Esophagus squamous epithelium (tissue), 5 donors: Measurements from ENCODE around the gene PLEKHG2. TPM values are rescaled to one million over a fixed set of nuclear protein-coding genes. Genes with fewer than 3 reads are reported as not detected.
"Not testable (repeated sequence)": the region's sequence is repeated elsewhere in the genome, so short reads cannot be mapped to it uniquely, and the experiment has no call there.

ENCODE experiments used
- DNase-seq: peaks from one replicate; lab custom pipeline; 2025; lab: John Stamatoyannopoulos, UW
- H3K27ac ChIP-seq, 4 donors: fragments of 200-600 bp; sonication (generic); one replicate each; pipeline ENCODE4 v1.5.1; 2016 to 2019; ENCODE audit warnings: mild to moderate bottlenecking in 1 of 4
- H3K27me3 ChIP-seq, 4 donors: fragments of 200-600 bp; sonication (generic); 1 replicate in 3 of 4; 2 replicates in 1 of 4; pipeline versions ENCODE4 v1.5.1 to v1.6.0; 2017 to 2021; ENCODE audit warnings: antibody characterized with exemption in 1 of 4
- H3K36me3 ChIP-seq, 3 donors: fragments of 200-600 bp; sonication (generic); one replicate each; pipeline ENCODE4 v1.5.1; 2016 to 2019
- H3K4me1 ChIP-seq, 3 donors: fragments of 200-600 bp; sonication (generic); one replicate each; pipeline ENCODE4 v1.5.1; 2017 to 2019
- H3K4me3 ChIP-seq, 4 donors: fragments of 200-600 bp; sonication (generic); 1 replicate in 3 of 4; 2 replicates in 1 of 4; pipeline ENCODE4 v1.5.1; 2016 to 2019; ENCODE audit warnings: mild to moderate bottlenecking in 2 of 4, moderate library complexity in 1 of 4
- H3K9me3 ChIP-seq, 3 donors: fragments of 200-600 bp; sonication (generic); one replicate each; pipeline ENCODE4 v1.5.1; 2016 to 2019
- POLR2A ChIP-seq, 4 donors: fragments of 450-650 bp; IDR thresholded peaks; one replicate each; pipeline ENCODE4 v1.6.1; 2017; ENCODE audit warnings: antibody characterized with exemption in 4 of 4, mild to moderate bottlenecking in 4 of 4, moderate library complexity in 3 of 4
- WGBS, 2 donors: methylation state at CpG; one replicate each; pipeline ENCODE4 v1.1.5; 2018; 5-methylcytosine and 5-hydroxymethylcytosine counted together
- intact Hi-C: fragments of 100-400 bp; cut with DNase I; formaldehyde crosslinking; loops from one replicate; pipeline ENCODE4 v1.15.0; 2022
- total RNA-seq, 4 donors: library from RNA; depleted of rRNA; stranded (reverse); fragments of >200 nt; gene quantifications; one replicate each; pipeline ENCODE4 v1.1.0, GENCODE V29; 2016
- TF ChIP-seq, protein P1 (sequence below), 6 experiments: fragments of 450-650 bp in 4 of 6; fragments of 200-600 bp in 2 of 6; sonication (generic) in 2 of 6; IDR thresholded peaks; one replicate each; pipeline ENCODE4 v1.5.1; 2016 to 2019; ENCODE audit warnings: antibody characterized with exemption in 6 of 6, mild to moderate bottlenecking in 4 of 6, moderate library complexity in 4 of 6
- donor health status: DM: yes; HTN: yes; CAD: no.

The PLEKHG2 gene
- total RNA-seq, 4 donors from 2014 or later: 4.8 to 9.3 (median 7.6) TPM

DNA sequence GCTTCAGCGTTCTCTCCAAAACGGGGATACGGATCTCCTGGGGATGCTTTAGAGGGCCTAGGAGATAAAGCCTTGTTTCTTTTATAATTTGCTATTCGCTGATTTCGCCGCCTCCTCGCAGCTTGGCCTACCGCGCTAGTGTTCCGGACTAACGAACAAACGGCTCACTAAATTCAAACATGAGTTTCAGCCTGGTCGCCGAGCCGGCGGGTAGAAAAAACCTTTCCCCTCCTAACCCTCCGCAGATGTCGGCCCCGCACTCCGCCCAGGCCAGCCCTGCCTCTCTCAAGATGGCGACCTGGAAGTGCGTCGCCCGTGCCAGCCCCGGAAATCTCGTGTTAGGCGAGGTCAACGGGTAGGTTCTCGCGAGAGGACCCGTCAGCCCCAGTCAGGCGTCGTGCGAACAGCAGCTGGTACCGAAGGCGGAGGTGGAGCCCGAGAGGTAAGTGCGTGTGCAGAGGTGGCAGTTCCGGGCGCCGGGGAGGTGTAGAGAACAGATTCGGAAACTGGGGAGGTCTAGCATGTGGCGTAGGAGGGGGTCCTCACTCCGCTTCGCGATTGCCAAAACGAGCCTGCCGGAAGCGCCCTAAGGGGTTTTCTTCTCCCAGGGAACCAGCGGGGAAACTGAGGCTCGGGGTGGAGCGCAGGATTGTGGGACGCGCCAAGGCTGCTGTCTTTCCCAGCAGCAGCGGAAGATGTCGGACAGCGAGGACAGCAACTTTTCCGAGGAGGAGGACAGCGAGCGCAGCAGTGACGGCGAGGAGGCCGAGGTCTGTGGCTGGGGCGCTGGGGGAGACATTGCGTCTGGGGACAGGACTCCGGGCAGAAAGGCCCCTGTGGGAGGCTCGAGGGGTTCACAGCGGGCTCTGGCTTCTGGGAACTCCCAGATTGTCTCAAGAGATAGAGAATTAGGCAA is 33.0 kb downstream of the PLEKHG2 start, which contains the start of gene SUPT5H:
TSS of gene SUPT5H (plus strand) at position 387 of the 916 bp plus-strand sequence. CDS start at position 696, 309 bp downstream.
- DNase-seq: peak; percentile 89
- TF ChIP-seq, protein P1, sequence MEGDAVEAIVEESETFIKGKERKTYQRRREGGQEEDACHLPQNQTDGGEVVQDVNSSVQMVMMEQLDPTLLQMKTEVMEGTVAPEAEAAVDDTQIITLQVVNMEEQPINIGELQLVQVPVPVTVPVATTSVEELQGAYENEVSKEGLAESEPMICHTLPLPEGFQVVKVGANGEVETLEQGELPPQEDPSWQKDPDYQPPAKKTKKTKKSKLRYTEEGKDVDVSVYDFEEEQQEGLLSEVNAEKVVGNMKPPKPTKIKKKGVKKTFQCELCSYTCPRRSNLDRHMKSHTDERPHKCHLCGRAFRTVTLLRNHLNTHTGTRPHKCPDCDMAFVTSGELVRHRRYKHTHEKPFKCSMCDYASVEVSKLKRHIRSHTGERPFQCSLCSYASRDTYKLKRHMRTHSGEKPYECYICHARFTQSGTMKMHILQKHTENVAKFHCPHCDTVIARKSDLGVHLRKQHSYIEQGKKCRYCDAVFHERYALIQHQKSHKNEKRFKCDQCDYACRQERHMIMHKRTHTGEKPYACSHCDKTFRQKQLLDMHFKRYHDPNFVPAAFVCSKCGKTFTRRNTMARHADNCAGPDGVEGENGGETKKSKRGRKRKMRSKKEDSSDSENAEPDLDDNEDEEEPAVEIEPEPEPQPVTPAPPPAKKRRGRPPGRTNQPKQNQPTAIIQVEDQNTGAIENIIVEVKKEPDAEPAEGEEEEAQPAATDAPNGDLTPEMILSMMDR (IDR thresholded peaks at IDR 0.05): peak in 2 of 6 experiments; percentile 21 to 23
- peak in 3 of 4 donors; percentile 92 to 97 (median 94) for TF ChIP-seq POLR2A (IDR thresholded peaks at IDR 0.05)
- intact Hi-C loops: no loop called here
- peak within 1 kb of the TSS; percentile 67 to 93 (median 77) for H3K4me3 ChIP-seq
- no peaks in the 10 kb centered on the region for H3K27me3 ChIP-seq
- WGBS, 2 donors: 0 to 1% methylated on average over 23 to 46 of the region's 68 CpGs
- H3K36me3 ChIP-seq: peaks cover 0 to 20% (median 0%) of the 10 kb centered on the region in 3 donors
- H3K9me3 ChIP-seq: no peaks in the 10 kb centered on the region
- H3K4me1 ChIP-seq: peaks cover 16 to 60% (median 32%) of the 10 kb centered on the region in 3 donors
- H3K27ac ChIP-seq: peak within 1 kb of the TSS; percentile 92 to 98 (median 95)

DNA sequence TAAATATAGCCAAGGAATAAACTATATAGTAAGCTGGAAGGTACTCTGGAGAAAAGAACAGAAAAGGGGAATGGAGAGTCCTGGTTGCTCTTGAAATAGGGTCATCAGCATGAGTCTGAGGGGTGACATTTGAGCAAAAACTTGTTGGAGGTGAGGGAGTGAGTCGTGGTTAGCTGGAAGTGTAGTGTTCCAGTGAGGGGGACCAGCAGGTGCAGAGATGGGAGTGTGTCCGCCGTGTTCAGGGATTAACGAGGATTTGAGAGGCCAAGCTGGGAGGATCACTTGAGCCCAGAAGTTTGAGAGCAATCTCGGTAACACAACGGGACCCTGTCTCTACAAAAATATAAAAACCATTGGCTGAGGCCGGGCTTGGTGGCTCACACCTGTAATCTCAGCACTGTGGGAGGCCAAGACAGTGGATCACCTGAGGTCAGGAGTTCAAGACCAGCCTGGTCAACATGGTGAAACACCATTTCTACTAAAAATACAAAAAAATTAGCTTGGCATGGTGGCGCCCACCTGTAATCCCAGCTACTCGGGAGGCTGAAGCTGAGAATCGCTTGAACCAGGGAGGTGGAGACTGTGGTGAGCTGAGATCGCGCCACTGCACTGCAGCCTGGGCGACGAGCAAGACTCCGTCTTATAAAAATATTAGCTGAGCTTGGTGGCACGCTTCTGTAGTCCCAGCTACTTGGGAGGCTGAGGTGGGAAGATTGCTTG is 34.1 kb downstream of the PLEKHG2 start:
- peak overlapping the region in 3 of 4 donors; percentile 92 to 98 (median 96) for H3K27ac ChIP-seq
- WGBS, 2 donors: 71 to 73% methylated on average over 10 to 14 of the region's 16 CpGs
- intact Hi-C loops: no loop called here
- DNase-seq: no peak
- H3K9me3 ChIP-seq: no peaks in the 10 kb centered on the region
- H3K36me3 ChIP-seq: peaks cover 0 to 26% (median 0%) of the 10 kb centered on the region in 3 donors
- peaks cover 16 to 64% (median 33%) of the 10 kb centered on the region in 3 donors for H3K4me1 ChIP-seq
- H3K27me3 ChIP-seq: no peaks in the 10 kb centered on the region
- TF ChIP-seq, protein P1 (IDR thresholded peaks at IDR 0.05): no peak
- no peak for TF ChIP-seq POLR2A (IDR thresholded peaks at IDR 0.05)
- peak overlapping the region; percentile 67 to 93 (median 77) for H3K4me3 ChIP-seq

DNA sequence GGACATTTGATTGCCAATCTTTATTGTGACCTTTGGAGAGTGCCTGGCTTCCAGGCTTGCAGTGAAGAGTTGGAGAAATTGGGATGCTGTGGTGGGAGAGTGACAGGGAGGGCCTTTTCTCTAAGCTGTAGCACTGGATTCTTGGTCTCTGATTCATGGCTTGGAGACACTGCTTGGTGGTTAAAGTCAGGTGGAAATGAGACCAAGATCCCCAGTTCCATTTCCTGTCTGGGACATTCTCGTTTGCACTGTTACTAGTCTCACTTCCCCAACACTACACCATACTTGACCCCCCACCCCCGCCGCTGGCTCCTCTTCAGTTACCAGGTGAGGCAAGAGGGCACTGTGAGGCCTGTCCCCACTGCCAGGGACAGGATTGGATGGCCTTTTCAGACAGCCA is 35.8 kb downstream of the PLEKHG2 start:
- intact Hi-C loops: no loop called here
- TF ChIP-seq, protein P1 (IDR thresholded peaks at IDR 0.05): no peak
- TF ChIP-seq POLR2A (IDR thresholded peaks at IDR 0.05): no peak
- H3K27me3 ChIP-seq: no peaks in the 10 kb centered on the region
- peaks cover 0 to 44% (median 11%) of the 10 kb centered on the region in 3 donors for H3K36me3 ChIP-seq
- no peak for DNase-seq
- no peaks in the 10 kb centered on the region for H3K9me3 ChIP-seq
- H3K27ac ChIP-seq: no peak overlapping the region
- WGBS, 2 donors: 17 to 20% methylated on average over 1 of the region's 3 CpGs
- peaks cover 16 to 71% (median 33%) of the 10 kb centered on the region in 3 donors for H3K4me1 ChIP-seq
- H3K4me3 ChIP-seq: no peak overlapping the region

DNA sequence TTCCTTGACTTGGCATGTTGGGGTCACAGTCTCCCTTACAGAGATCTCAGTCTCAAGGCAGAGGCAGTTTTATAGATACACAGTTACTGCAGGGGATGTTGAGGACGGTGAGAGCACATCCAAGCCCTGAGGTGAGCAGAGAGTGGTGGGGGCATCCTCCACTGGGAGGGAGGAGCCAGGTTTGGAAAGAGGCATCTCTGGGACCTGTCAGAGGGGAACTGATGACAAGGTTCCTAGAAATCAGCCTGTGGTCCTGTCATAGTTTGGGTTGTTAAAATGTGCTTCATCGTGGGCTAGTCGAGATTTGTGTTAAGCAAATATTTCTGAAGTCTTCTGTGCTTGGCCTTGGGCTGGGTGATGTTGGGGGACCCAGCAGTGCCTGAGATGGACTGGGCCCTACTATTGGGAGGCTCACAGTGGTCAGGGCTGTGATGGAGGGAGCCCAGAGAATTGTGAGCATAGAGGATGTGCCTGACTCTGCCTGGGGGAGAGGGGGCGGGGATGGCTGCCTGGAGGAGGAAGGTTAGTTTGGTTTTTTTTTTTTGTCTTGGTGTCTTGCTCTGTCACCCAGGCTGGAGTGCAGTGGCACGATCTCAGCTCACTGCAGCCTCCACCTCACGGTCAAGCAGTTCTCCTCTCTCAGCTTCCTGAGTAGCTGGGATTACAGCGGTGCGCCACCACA is 36.8 kb downstream of the PLEKHG2 start:
- WGBS, 2 donors: 76 to 79% methylated on average over 3 to 8 of the region's 8 CpGs
- intact Hi-C loops: no loop called here
- H3K4me3 ChIP-seq: no peak overlapping the region
- DNase-seq: no peak
- H3K27me3 ChIP-seq: no peaks in the 10 kb centered on the region
- peaks cover 0 to 54% (median 16%) of the 10 kb centered on the region in 3 donors for H3K36me3 ChIP-seq
- no peaks in the 10 kb centered on the region for H3K9me3 ChIP-seq
- peaks cover 16 to 67% (median 32%) of the 10 kb centered on the region in 3 donors for H3K4me1 ChIP-seq
- H3K27ac ChIP-seq: no peak overlapping the region
- TF ChIP-seq, protein P1 (IDR thresholded peaks at IDR 0.05): no peak
- TF ChIP-seq POLR2A (IDR thresholded peaks at IDR 0.05): no peak

DNA sequence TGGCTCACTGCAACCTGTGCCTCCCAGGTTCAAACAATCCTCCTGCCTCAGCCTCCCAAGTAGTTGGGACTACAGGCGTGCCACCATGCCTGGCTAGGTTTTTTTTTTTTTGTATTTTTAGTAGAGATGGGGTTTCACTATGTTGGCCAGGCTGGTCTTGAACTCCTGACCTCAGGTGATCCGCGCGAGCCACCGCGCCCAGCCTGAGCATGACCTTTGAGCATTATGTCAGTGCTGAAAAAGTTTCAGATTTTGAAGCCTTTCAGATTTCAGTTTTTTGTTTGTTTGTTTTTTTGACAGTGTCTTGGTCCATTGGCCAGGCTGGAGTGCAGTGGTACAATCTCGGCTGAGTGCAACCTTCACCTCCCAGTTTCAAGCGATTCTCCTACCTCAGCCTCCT is 38.8 kb downstream of the PLEKHG2 start:
- peaks cover 9 to 57% (median 27%) of the 10 kb centered on the region in 3 donors for H3K4me1 ChIP-seq
- H3K36me3 ChIP-seq: peaks cover 0 to 74% (median 16%) of the 10 kb centered on the region in 3 donors
- DNase-seq, H3K27ac ChIP-seq, intact Hi-C loops, H3K9me3 ChIP-seq, H3K4me3 ChIP-seq, H3K27me3 ChIP-seq: not testable (repeated sequence)
- 96 to 97% methylated on average over 8 of the region's 8 CpGs for WGBS, 2 donors
